NB4 (cell line): ENCODE data around the gene HPSE.

Experiments
- POLR2A ChIP-seq: IDR thresholded peaks from 2 replicates; pipeline ENCODE4 v1.6.1; 2011; ENCODE audit warnings: mild to moderate bottlenecking; ENCODE audit not compliant: insufficient read length; ENCODE audit errors: extremely low read depth
- TF ChIP-seq, protein P1 (sequence below): IDR thresholded peaks from 2 replicates; pipeline ENCODE4 v1.6.1; 2011; ENCODE audit warnings: low read depth, low read length

DNA sequence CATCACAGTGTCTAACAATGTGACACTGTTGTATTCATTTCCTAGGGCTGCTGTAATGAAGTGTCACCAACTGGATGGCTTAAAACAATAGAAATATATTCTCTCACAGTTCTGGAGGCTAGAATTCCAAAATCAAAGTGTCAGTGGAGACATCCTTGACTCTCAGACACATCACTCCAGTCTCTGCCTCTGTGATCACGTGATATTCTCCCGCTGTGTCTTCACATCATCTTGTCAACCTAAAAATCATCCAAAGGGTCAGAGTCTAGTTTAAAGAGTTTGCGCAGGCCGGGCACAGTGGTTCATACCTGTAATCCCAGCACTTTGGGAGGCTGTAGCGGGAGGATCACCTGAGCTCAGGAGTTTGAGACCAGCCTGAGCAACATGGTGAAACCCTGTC lies 36.6 kb upstream of the HPSE start:
- TF ChIP-seq, protein P1, sequence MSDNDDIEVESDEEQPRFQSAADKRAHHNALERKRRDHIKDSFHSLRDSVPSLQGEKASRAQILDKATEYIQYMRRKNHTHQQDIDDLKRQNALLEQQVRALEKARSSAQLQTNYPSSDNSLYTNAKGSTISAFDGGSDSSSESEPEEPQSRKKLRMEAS: no peak
- TF ChIP-seq POLR2A: no peak
